GM21737 (cell line): ENCODE data around the gene ELOVL6.
"Not testable (repeated sequence)": the region's sequence is repeated elsewhere in the genome, so short reads cannot be mapped to it uniquely, and the experiment has no call there.

Experiments
- ATAC-seq: cut with Tn5 transposase; IDR thresholded peaks from one replicate; pipeline ENCODE4 v1.9.1; 2021; ENCODE audit warnings: mild to moderate bottlenecking, moderate library complexity; ENCODE audit not compliant: unreplicated experiment

ELOVL6 gene

GRCh38 chr4:110039164-110039563, 159.3 kb downstream of the ELOVL6 start:
- not testable (repeated sequence) for ATAC-seq

DNA sequence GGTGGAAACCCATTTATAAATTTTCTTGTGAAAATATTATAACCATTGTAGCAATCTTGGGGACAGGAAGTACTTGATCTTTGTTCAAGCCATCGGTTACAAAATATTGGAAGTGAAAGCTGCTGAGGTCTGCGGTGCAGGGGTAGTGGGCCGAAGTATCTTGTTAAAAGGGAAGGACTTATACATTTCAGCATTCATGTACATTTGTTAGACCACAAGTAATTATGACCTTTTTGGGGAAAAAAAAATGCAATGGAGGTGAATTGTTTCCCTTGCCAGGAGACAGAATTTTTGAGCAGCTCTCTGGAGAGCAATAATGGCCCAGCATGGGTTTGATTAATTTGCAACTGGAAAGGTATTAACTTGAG, 164.4 kb downstream of the ELOVL6 start:
- ATAC-seq = peak; percentile 95

DNA sequence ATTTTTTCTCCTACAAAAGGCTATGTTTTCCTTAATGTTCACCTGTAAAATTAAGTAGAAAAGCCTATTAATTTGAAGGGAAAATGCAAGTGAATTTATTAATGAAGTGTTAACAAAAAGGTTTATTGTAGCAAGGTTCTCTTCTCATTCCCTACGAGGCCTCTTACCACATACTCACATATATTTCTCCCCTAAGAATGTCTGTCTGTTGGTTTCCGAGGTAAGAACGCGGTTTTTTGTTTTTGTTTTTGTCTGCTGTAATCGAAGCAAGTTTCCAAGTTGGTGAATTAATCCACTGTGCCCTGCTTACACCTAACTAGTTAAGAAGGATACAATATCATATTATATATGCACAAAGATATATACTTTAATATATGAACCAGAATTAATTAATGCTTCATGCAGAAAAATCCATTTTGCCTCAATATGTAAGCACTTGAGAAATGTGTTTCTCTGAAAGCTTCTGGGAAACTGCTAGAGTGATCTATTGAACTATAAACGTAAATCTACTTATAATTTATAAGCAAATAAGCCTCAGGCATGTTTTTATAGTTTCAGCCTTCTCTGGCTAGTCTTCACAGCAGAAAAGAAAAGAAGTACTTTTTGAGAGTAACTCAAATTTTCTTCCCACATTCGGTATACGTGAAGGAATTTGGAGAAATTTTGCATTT, 164.9 kb downstream of the ELOVL6 start:
- no peak for ATAC-seq

- no peak for ATAC-seq
Measured at GRCh38 chr4:110032603-110033002, 165.8 kb downstream of the ELOVL6 start.

DNA sequence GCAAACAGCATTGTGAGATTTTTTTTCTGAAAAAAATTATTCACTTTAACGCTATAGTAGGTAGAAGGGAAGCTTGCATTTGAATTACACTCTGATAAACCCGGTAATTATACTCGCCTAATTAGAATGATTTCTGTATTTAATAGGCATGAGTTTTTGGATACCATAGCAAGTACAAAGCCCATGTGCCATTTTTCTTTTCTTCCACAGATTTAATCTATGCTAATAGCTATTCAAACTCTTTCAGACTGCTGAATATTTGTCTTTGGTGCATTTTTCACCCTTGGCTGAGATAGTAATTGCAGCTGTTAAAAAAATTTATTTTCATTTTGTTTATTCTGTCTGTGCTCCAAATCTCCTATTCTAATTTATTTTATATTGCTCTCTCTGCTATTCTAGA, 172.7 kb downstream of the ELOVL6 start:
- ATAC-seq = no peak

DNA sequence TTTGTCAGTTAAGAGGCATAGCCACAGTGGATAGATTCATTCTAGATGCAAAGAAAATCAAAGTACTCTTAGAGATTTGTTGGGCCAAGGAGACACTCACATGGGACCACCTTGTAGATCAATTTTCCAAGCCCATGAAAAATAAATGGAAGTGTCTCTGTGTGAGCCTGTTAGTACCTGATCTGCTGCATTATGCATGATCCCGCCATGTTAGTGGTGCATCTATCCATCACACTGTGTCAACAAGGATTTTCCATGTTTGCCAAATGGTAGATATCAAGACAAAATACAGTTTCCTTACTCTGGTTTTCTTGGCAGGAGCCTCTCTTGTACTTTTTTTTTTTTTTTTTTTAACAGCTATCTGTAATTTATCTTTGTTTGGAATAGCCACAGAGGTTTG, 173.4 kb downstream of the ELOVL6 start:
- no peak for ATAC-seq

GRCh38 chr4:110022457-110022856, 176.0 kb downstream of the ELOVL6 start:
- no peak for ATAC-seq

DNA sequence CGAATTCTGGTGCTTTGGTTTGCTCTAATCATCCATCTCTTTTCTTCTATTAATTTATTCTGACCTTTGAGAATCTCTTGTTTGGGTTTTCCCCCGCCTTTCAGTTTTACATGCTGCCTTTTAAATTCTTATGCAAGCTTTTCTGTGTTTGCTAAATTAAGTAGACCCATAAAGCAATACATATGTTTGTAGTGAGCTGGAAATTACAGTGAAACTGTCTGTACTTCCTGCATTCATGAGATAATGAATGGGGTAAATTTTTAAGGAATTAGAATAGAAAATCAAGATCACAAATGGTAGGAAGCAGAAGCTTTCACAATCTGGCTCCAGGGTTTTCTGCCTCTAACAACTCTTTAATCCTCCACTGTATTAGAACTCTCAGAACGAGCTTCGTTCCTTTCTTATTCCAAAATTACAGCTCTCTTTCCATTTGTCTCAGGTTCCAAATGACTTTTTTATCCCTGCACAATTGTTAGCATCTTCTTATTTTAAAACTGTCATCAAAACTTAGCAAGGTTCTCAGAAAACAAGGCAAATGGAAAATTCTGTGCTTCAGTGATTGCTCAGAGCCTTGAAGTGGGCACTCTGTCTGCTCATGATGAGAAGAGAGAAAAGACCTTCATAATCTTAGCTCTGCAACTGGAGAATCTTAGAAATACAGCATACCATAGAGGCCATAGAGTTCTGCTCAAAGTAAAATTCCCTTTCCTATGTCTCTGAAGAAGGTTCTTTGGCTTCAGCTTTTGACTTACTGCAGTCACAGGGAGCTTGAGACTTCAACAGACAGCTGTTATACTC, 177.6 kb downstream of the ELOVL6 start:
- ATAC-seq = no peak

DNA sequence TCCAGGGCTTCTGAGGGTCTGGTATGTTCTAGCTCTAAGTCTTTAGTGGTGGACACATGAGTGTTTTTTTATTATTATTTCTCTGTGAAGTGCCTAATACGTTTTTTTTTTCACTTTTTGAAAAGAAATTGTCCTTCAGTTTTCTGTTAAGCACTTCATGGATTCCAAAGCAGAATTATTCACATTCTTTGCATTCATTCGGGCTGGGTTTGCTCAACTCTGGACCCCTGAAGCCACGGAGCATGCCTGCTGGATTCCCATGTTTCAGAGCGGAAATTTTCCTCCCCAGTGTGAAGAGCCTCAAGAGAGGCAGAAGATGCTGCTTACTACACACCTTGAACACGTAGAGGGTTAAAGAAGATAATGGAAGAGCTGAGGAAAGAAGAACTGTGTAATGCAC, 178.3 kb downstream of the ELOVL6 start:
- ATAC-seq = no peak

GRCh38 chr4:110019153-110019552, 179.3 kb downstream of the ELOVL6 start:
- no peak for ATAC-seq

- no peak for ATAC-seq
Measured at GRCh38 chr4:110014233-110014632, 184.2 kb downstream of the ELOVL6 start.

DNA sequence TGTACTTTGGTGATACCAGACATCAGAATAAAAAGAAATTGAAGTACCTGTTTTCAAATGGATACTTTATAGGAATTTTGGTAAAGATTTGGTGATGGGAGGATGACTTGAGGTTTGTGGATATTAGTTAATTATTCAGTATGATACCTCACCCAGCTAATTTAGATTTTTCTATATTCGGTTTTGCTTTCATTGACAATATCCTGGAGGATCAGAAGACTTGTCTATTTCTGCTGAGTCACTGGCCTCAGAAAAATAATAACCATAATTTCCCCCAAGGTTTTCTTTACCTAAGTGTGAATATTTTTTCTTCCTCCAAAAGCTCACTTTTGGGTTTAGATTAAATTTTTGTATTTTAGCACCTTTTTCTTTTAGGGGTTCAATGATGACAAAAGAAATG, 185.5 kb downstream of the ELOVL6 start:
- ATAC-seq = no peak

DNA sequence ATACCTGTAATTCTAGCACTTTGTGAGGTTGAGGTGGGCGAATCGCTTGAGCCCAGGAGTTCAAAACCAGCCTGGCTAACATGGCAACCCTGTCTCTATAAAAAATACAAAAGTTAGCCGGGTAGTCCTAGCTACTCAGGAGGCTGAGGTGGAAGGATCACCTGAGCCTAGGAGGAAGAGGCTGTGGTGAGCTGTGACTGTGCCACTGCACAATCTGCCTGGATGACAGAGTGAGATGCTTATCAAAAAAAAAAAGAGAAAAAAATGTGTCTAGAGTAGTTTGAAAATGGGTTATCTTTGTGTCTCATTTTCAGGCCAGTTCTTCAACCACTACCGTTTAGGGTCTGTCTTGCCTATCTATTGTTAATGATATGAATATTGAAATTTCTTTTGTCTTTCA, 187.6 kb downstream of the ELOVL6 start:
- ATAC-seq = no peak

DNA sequence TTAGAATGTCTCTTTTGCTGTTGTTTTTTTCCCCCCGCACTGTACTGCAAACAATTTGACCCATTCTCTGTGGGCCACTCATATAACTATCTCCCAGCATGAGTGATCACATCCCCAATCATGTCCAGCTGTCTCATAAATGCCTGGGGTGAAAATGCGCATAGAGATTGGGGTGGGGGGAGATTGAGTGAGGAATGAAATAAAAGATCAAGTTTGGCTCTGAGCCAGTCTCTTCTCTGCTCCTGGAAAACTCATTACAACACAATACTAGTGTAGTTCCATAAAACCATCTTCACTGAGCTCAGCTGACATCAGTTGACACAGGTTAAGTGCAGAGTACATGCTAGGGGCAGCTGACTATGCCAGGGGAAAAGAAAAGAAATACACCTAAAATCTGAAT, 188.9 kb downstream of the ELOVL6 start:
- no peak for ATAC-seq

DNA sequence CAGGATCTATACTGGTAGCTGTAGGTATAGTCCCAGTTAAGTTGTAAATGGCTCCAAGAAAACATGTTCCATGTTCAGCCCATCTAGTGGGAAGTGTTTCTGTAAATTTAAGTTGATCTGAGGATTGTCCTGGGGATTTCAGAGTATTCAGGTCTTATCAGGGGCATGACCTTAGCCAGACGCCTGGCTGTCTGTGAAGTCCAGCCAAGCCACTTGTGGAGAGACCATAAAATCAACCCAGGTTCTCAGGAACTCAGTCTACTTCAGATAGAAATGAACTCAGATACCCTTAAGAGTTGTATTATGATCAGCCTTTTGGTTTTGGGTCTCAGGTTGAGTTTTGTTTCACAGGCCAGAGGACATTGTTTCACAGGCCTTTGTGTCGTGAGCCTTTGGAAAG, 189.9 kb downstream of the ELOVL6 start:
- no peak for ATAC-seq

- no peak for ATAC-seq
Measured at GRCh38 chr4:110007217-110007616, 191.2 kb downstream of the ELOVL6 start.

- ATAC-seq = peak; percentile 65
Measured at GRCh38 chr4:110005461-110006056, 192.9 kb downstream of the ELOVL6 start.

- ATAC-seq = no peak
Measured at GRCh38 chr4:110004556-110004955, 193.9 kb downstream of the ELOVL6 start.

GRCh38 chr4:110003401-110004187, 194.8 kb downstream of the ELOVL6 start:
- no peak for ATAC-seq

GRCh38 chr4:110002326-110002725, 196.1 kb downstream of the ELOVL6 start:
- ATAC-seq = no peak

DNA sequence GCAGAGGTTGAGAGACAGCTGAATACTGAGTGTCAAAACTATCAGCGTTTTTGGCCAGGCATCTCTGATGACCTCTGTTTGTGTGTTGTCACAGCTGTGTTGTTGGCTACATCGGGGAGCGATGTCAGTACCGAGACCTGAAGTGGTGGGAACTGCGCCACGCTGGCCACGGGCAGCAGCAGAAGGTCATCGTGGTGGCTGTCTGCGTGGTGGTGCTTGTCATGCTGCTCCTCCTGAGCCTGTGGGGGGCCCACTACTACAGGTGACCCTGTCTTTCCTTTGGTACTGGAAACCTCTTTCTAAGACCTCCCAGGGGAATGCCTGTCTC, 198.9 kb downstream of the ELOVL6 start:
- no peak for ATAC-seq
